Measurements from ENCODE around the gene NEDD9.

The NEDD9 gene

GRCh38 chr6:11265932-11266331 lies 33.5 kb upstream of the NEDD9 start:
- Histone ChIP-seq H2AFZ (ENCODE audit: low read length) (no peak overlapping the region), H3K9ac (ENCODE audit: low read length) (no peak overlapping the region), H3K79me2 (ENCODE audit: insufficient read depth, low read length) (no peaks in the 10 kb centered on the region), H4K20me1 (ENCODE audit: insufficient read depth, low read length) (no peaks in the 10 kb centered on the region), H3K4me1 (ENCODE audit: insufficient read depth, low read length, severe bottlenecking) (no peaks in the 10 kb centered on the region), H3K27ac (ENCODE audit: low read depth, low read length, poor library complexity, severe bottlenecking) (no peak overlapping the region), H3K4me3 (ENCODE audit: low read depth, low read length, poor library complexity, severe bottlenecking) (no peak overlapping the region), H3K9me2 (ENCODE audit: low read depth, low read length) (no peaks in the 10 kb centered on the region), H3K36me3 (ENCODE audit: insufficient read depth, low read length) (no peaks in the 10 kb centered on the region), H3F3A (ENCODE audit: insufficient read depth, low read length) (no peaks in the 10 kb centered on the region), H3K9me3 (ENCODE audit: low read length) (no peaks in the 10 kb centered on the region), H3K4me2 (ENCODE audit: low read length) (no peak overlapping the region), H3K27me3 (ENCODE audit: insufficient read depth, low read length) (no peaks in the 10 kb centered on the region)
- no peak for TF ChIP-seq EZH2 (IDR thresholded peaks at IDR 0.05; ENCODE audit: borderline replicate concordance, low read length)
- TF ChIP-seq CTCF (IDR thresholded peaks at IDR 0.05; ENCODE audit: low read length): no peak

- H3K9me2 ChIP-seq (ENCODE audit: low read depth, low read length): no peaks in the 10 kb centered on the region
- no peaks in the 10 kb centered on the region; the same call in 1 of the 2 replicates for H3K36me3 ChIP-seq (ENCODE audit: insufficient read depth, low read length)
- TF ChIP-seq EZH2 (IDR thresholded peaks at IDR 0.05; ENCODE audit: borderline replicate concordance, low read length) (no peak), CTCF (IDR thresholded peaks at IDR 0.05; ENCODE audit: low read length) (peak; percentile 32; the same call in 1 of the 2 replicates)
- H3K27ac ChIP-seq (ENCODE audit: low read depth, low read length, poor library complexity, severe bottlenecking): no peak overlapping the region
- no peaks in the 10 kb centered on the region for H4K20me1 ChIP-seq (ENCODE audit: insufficient read depth, low read length)
- peaks cover 3% of the 10 kb centered on the region for H3K4me1 ChIP-seq (ENCODE audit: insufficient read depth, low read length, severe bottlenecking)
- no peaks in the 10 kb centered on the region for H3F3A ChIP-seq (ENCODE audit: insufficient read depth, low read length)
- no peak overlapping the region for H3K4me3 ChIP-seq (ENCODE audit: low read depth, low read length, poor library complexity, severe bottlenecking)
- no peaks in the 10 kb centered on the region for H3K9me3 ChIP-seq (ENCODE audit: low read length)
- H3K9ac ChIP-seq (ENCODE audit: low read length): no peak overlapping the region
- no peak overlapping the region for H2AFZ ChIP-seq (ENCODE audit: low read length)
- no peaks in the 10 kb centered on the region for H3K79me2 ChIP-seq (ENCODE audit: insufficient read depth, low read length)
- H3K4me2 ChIP-seq (ENCODE audit: low read length): no peak overlapping the region
- H3K27me3 ChIP-seq (ENCODE audit: insufficient read depth, low read length): no peaks in the 10 kb centered on the region
Measured at GRCh38 chr6:11264100-11264499, 31.6 kb upstream of the NEDD9 start.

GRCh38 chr6:11263291-11263775 lies 30.9 kb upstream of the NEDD9 start:
- TF ChIP-seq CTCF (IDR thresholded peaks at IDR 0.05; ENCODE audit: low read length) (no peak), EZH2 (IDR thresholded peaks at IDR 0.05; ENCODE audit: borderline replicate concordance, low read length) (no peak)
- Histone ChIP-seq H3K4me3 (ENCODE audit: low read depth, low read length, poor library complexity, severe bottlenecking) (no peak overlapping the region), H2AFZ (ENCODE audit: low read length) (no peak overlapping the region)

More at GRCh38 chr6:11263291-11263775, 30.9 kb upstream of the NEDD9 start:
- H3K9me2 ChIP-seq (ENCODE audit: low read depth, low read length): no peaks in the 10 kb centered on the region
- no peaks in the 10 kb centered on the region for H3K9me3 ChIP-seq (ENCODE audit: low read length)
- no peaks in the 10 kb centered on the region for H3K79me2 ChIP-seq (ENCODE audit: insufficient read depth, low read length)
- peaks cover 10% of the 10 kb centered on the region for H3K4me1 ChIP-seq (ENCODE audit: insufficient read depth, low read length, severe bottlenecking)
- no peak overlapping the region for H3K9ac ChIP-seq (ENCODE audit: low read length)
- no peak overlapping the region for H3K4me2 ChIP-seq (ENCODE audit: low read length)
- H3K27me3 ChIP-seq (ENCODE audit: insufficient read depth, low read length): no peaks in the 10 kb centered on the region
- H4K20me1 ChIP-seq (ENCODE audit: insufficient read depth, low read length): no peaks in the 10 kb centered on the region
- no peaks in the 10 kb centered on the region for H3F3A ChIP-seq (ENCODE audit: insufficient read depth, low read length)
- no peak overlapping the region for H3K27ac ChIP-seq (ENCODE audit: low read depth, low read length, poor library complexity, severe bottlenecking)
- no peaks in the 10 kb centered on the region; the same call in 1 of the 2 replicates for H3K36me3 ChIP-seq (ENCODE audit: insufficient read depth, low read length)

Measured in OCI-LY1 (cell line).